ENCODE measurements around the gene KDM2A.

GRCh38 chr11:67265633-67266448 lies 146.8 kb downstream of the KDM2A start:
- TF ChIP-seq CTCF (IDR thresholded peaks at IDR 0.05; ENCODE audit: low read depth, low read length): peak; percentile 42
- TF ChIP-seq MAX (IDR thresholded peaks at IDR 0.05; ENCODE audit: low read depth, low read length): no peak
- no peak for TF ChIP-seq POLR2A (IDR thresholded peaks at IDR 0.05; ENCODE audit: extremely low read depth, insufficient read length)

All from NB4 (cell line).